ENCODE results near the gene CELF1. TPM values are rescaled to one million over a fixed set of nuclear protein-coding genes. Genes with fewer than 3 reads are reported as not detected.
"Not testable (repeated sequence)": the region's sequence is repeated elsewhere in the genome, so short reads cannot be mapped to it uniquely, and the experiment has no call there.

The CELF1 gene
- total RNA-seq, 1 donor = 142 TPM

DNA sequence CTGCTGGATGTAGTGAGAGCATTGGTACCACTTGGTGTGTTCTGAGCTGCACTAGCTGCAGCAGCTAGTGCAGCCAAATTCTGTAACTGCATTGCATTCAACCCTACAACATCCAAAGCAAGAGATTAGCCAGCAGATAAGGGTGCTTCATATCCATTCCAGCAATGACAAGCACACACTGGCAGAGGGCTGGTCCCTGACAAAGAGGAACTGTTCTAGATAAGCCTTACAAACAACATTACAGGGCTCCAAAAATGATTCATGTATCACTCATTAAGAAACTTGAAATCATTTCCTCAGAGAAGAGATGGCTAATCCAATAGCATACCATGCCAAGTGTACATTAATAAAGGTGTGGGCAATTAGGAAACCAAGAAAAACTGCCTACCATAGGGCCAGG, 75.6 kb downstream of the CELF1 start:
- Histone ChIP-seq H3K9me3 (ENCODE audit: low read depth, low read length) (no peaks in the 10 kb centered on the region), H3K4me1 (ENCODE audit: insufficient read depth, low read length) (no peaks in the 10 kb centered on the region), H3K4me3 (ENCODE audit: low read length) (no peak overlapping the region), H3K27me3 (ENCODE audit: insufficient read depth, low read length) (no peaks in the 10 kb centered on the region)

DNA sequence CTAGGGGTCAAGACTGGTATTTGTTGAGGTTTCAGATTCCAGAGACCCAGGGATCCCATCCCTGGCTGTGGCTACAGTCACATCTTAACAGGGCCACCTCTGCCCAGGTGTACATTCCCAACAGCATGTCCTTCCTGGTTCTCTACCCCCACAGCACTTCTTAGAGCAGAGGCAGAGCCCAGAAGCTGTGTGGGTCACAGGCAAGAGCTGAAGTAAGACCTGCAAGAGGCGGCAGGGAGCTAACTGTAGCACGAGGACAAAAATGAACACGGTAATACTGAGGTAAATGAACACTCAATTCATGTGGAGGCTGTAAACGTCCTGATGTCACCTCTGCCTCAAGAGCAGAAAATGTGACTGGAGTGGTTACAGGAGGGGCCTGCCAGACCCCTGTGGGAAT, 82.3 kb downstream of the CELF1 start:
- no peaks in the 10 kb centered on the region for H3K9me3 ChIP-seq (ENCODE audit: low read depth, low read length)
- H3K4me1 ChIP-seq (ENCODE audit: insufficient read depth, low read length) = no peaks in the 10 kb centered on the region
- no peaks in the 10 kb centered on the region for H3K27me3 ChIP-seq (ENCODE audit: insufficient read depth, low read length)
- H3K4me3 ChIP-seq (ENCODE audit: low read length) = no peak overlapping the region

DNA sequence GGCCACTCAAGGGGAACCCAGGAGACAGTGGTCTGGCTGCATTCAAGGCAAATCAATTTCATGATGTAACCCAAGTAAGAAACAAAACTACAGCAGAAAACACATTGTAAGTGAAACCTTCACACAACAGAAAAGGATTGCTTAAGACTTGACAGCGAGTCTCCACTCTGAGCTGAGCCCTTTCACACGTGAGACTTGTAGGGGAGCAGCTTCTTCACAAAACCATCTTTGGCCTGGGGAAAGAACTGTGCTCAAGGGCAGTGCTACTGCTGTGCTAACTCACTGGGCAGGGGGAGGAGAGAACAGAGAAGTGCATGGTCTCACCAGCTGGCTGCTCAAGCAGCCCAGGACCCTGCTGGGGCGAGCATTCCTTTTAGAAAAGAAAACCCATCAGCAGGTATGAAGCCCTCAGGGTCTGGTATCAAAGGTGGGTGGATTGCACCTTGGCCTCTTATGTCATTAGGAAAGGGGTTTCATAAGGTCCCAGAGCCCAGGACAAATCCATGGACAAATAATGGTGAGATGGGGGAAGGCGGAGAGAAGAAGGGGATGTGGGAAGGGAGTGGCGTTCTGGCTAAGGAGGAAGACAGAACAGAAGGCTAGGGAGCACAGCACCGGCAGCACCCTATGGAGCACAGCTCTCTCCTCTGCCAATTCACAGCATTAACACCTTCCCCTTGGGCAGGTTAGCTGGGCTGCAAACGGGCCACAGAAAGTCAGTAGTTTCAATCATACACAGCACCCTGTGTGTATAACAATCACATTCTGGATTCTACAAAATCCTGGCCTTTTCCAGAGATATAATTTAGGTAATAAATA, 83.4 kb downstream of the CELF1 start:
- H3K27me3 ChIP-seq (ENCODE audit: insufficient read depth, low read length) = no peaks in the 10 kb centered on the region

DNA sequence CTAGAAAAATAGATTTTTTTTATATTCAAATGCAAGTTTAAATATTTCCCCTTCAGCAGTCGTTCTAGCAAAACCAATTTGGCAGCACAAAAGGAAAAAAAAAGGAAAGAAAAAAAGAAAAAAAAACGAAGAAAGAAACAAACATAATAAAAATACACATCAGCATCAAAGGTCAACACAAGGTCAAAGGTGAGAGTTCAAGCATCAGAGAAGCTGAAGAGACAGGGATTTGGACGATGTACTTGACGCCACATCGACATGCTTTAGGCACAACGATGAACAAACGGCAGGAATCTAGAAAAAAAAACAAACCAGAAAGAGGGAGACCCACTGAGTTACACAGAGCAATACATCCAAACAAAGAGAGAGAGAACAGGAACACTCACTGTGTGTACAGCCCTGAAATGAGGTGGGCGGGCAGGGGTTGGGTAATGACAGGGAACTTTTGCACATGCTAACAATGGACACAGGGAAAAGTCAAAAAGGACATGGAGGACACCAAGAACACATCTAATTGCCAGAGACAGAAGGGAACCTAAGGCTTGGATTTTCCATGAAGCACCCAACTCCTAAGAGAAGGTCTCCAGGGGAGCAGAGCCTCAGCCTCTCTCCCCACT, 84.2 kb downstream of the CELF1 start:
- H3K4me3 ChIP-seq (ENCODE audit: low read length) = no peak overlapping the region
- H3K9me3 ChIP-seq (ENCODE audit: low read depth, low read length) = no peaks in the 10 kb centered on the region
- no peaks in the 10 kb centered on the region for H3K4me1 ChIP-seq (ENCODE audit: insufficient read depth, low read length)
- no peaks in the 10 kb centered on the region for H3K27me3 ChIP-seq (ENCODE audit: insufficient read depth, low read length)

More for the DNA sequence above, 83.4 kb downstream of the CELF1 start:
- no peaks in the 10 kb centered on the region for H3K4me1 ChIP-seq (ENCODE audit: insufficient read depth, low read length)
- H3K4me3 ChIP-seq (ENCODE audit: low read length) = no peak overlapping the region
- H3K9me3 ChIP-seq (ENCODE audit: low read depth, low read length) = no peaks in the 10 kb centered on the region

DNA sequence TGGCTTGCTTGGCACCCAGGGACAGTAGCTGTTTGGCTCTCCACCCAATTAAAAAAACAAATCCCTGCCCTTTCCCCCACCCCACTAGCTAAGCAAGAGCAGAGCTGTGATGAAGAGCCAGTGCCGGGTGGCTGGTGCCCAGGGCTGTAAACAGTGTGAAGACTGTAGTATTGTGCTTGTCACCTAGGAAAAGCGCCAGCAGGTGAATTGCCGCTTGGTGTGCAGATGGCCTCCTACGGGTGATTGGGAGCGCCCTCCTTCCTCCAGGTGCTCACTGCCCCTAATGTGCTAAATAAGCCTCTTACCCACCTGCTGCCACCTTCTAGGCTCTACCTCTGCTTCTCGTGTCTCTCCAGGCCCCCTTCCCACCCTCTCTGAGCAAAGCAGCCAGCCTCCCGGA, 85.6 kb downstream of the CELF1 start:
- Histone ChIP-seq H3K4me3 (ENCODE audit: low read length) (no peak overlapping the region), H3K9me3 (ENCODE audit: low read depth, low read length) (no peaks in the 10 kb centered on the region)

DNA sequence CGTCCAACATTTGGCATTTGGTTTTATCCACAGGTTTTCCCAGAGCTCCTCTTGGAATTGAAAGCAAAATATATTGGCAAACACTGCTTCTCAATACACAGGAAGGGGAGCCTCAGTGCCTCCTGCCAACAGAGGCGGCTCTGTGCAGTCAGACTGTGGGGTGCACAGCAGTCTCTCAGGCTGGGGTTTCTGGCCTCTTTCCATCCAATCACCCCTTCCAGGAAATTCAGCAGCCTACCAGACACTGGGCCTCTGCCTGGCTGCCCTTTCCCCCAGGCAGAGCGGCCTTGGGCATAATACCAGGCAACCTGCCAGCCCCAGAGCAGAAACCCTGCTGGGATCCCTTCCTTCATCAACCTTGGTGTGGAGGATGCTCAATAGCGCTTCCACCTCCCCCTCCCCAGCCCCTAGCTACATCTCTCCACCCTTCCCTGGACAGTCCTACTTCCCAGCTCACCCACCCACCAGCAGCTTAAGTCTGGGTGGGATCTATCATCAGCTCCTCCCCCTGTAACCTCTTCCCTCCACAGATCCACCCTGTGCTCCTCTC, 86.2 kb downstream of the CELF1 start:
- no peaks in the 10 kb centered on the region for H3K9me3 ChIP-seq (ENCODE audit: low read depth, low read length)
- H3K27me3 ChIP-seq (ENCODE audit: insufficient read depth, low read length) = no peaks in the 10 kb centered on the region
- H3K4me1 ChIP-seq (ENCODE audit: insufficient read depth, low read length) = no peaks in the 10 kb centered on the region
- H3K4me3 ChIP-seq (ENCODE audit: low read length) = no peak overlapping the region

More for the DNA sequence above, 85.6 kb downstream of the CELF1 start:
- no peaks in the 10 kb centered on the region for H3K27me3 ChIP-seq (ENCODE audit: insufficient read depth, low read length)
- no peaks in the 10 kb centered on the region for H3K4me1 ChIP-seq (ENCODE audit: insufficient read depth, low read length)

DNA sequence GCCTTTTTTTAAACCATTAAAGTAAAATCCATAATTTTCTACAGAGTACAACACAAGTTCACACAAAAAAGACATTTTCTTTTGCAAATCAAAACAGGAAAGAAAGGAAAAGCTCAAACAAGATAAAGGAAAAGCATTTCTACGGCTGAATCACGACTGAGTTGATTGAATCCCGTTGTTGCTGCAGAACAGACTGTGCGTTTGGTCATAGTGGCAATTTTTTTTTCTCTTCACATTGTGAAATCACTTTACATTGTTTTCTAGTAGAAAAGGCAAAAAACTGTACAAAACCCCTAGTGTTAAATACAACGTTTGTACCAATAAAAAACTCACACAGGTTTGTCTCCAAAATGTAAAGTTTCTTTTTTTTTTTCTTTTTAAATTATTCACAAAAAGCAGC, 86.7 kb downstream of the CELF1 start:
- Histone ChIP-seq H3K27me3 (ENCODE audit: insufficient read depth, low read length) (no peaks in the 10 kb centered on the region), H3K9me3 (ENCODE audit: low read depth, low read length) (no peaks in the 10 kb centered on the region), H3K4me1 (ENCODE audit: insufficient read depth, low read length) (no peaks in the 10 kb centered on the region), H3K4me3 (ENCODE audit: low read length) (no peak overlapping the region)

DNA sequence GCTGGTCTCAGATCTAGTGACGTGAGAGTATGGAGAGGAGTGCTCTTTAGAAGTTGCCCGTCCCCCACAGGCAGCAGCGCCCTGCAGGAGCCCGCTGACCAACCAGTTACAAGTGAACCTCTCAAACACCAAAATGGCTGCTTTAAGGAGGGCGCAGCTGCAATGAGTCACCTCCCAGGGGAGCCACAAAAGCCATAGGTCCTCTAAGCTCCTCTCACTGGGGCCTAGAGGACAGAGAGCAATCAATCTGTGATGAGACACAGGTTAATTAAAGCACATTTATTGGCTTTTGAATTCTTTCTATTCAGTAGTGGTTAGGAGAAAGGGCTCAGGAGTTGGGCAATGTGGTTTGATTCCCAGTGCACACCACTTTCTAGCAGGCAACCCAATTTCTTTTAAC, 88.4 kb downstream of the CELF1 start:
- no peaks in the 10 kb centered on the region for H3K9me3 ChIP-seq (ENCODE audit: low read depth, low read length)
- H3K4me3 ChIP-seq (ENCODE audit: low read length) = no peak overlapping the region
- no peaks in the 10 kb centered on the region for H3K27me3 ChIP-seq (ENCODE audit: insufficient read depth, low read length)
- no peaks in the 10 kb centered on the region for H3K4me1 ChIP-seq (ENCODE audit: insufficient read depth, low read length)

DNA sequence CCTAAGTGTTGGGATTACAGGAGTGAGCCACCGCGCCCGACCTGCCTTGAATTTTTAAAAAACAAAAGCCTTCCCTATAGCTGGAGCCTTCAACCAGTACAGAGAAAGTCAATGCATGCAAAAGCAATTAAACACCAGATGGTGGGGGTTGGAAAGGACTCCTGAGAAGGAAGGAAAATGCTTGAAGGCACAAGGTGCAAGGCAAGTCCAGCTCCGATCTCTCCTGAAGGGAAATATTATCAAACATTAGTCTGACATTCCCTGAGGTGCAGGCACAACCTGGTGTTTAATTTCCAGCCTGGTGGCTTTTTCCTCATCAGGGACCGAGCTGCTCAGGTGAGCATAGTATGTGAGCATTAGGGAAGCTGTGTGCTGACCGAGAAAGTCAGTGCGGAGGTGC, 91.1 kb downstream of the CELF1 start:
- no peaks in the 10 kb centered on the region for H3K4me1 ChIP-seq (ENCODE audit: insufficient read depth, low read length)
- H3K27me3 ChIP-seq (ENCODE audit: insufficient read depth, low read length) = no peaks in the 10 kb centered on the region
- H3K4me3 ChIP-seq (ENCODE audit: low read length) = no peak overlapping the region
- no peaks in the 10 kb centered on the region for H3K9me3 ChIP-seq (ENCODE audit: low read depth, low read length)

DNA sequence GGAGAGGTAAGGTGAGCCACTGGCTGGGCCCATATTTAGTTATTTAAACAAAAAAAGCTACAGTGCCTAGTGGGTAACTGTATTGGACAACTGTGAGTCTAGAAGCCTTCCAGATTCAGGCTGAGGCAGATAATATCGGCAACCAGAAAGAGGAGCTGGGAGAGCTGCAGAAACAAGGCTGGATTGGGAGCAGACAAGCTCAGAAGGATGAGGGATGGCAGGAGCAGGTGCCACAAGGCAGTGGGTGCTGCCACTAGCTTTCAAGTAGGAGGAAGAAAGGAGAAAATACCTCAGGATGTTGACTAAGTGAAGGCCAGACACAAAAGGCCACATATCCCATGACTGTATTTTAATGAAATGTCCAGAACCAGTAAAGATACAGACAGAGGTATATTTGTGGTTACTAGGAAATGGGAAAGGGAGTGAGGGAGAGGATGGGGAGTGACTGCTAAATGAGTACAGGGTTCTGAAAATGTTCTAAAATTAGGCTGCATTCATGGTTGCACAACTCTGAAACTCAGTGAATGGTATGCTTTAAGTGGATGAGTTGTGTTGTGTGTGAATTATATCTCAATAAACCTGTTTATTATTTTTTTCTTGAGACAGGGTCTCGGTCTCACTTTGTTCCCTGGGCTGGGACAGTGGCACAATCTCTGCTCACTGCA, 92.2 kb downstream of the CELF1 start:
- Histone ChIP-seq H3K4me3 (ENCODE audit: low read length) (no peak overlapping the region), H3K4me1 (ENCODE audit: insufficient read depth, low read length) (no peaks in the 10 kb centered on the region), H3K9me3 (ENCODE audit: low read depth, low read length) (no peaks in the 10 kb centered on the region), H3K27me3 (ENCODE audit: insufficient read depth, low read length) (no peaks in the 10 kb centered on the region)

DNA sequence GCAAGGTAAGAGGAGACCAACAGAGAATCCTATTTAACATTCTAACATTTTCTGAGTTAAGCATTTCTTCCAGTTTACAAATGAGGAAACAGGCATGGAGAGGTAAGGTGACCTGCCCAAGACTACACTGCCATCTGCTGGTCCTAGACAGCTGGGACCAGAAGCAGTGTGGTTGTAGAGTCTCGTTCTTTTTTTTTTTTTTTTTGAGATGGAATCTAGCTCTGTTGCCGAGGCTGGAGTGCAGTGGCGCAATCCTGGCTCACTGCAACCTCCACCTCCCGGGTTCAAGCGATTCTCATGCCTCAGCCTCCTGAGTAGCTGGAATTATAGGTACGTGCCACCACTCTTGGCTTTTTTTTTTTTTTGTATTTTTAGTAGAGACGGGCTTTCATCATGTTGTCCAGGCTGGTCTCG, 98.7 kb downstream of the CELF1 start:
- H3K4me1 ChIP-seq (ENCODE audit: insufficient read depth, low read length); H3K4me3 ChIP-seq (ENCODE audit: low read length); H3K27me3 ChIP-seq (ENCODE audit: insufficient read depth, low read length); H3K9me3 ChIP-seq (ENCODE audit: low read depth, low read length): not testable (repeated sequence)

DNA sequence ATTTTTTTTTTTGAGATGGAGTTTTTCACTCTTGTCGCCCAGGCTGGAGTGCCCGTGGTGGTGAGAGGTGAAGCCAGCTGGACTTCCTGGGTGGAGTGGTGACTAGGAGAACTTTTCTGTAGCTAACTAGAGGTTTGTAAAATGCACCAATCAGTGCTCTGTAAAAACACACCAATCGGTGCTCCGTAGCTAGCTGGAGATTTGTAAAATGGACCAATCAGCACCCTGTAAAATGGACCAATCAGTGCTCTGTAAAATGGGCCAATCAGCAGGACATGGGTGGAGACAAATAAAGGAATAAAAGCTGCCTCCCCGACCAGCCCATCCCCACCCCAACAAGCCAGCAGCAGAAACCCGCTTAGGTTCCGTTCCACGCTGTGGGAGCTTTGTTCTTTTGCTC, 99.6 kb downstream of the CELF1 start:
- H3K4me3 ChIP-seq (ENCODE audit: low read length) = no peak overlapping the region
- H3K27me3 ChIP-seq (ENCODE audit: insufficient read depth, low read length) = no peaks in the 10 kb centered on the region
- no peaks in the 10 kb centered on the region for H3K4me1 ChIP-seq (ENCODE audit: insufficient read depth, low read length)
- H3K9me3 ChIP-seq (ENCODE audit: low read depth, low read length) = no peaks in the 10 kb centered on the region

DNA sequence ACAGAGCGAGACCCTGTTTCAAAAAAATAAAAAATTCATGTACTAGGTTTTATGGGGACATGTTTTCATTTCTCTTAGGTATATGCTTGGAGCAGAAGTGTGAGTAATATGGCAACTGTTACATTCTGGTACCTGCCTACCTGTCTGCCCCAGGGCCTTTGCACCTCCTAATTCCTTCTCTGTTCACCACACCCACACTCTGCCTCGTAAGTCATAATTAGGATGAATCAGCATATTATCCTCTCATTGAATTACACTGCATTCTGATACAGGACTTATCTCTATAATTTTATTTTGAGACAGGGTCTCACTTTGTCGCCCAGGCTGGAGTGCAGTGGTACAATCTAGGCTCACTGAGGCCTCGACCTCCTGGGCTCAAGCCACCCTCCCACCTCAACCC, 100.9 kb downstream of the CELF1 start:
- Histone ChIP-seq H3K4me3 (ENCODE audit: low read length) (no peak overlapping the region), H3K27me3 (ENCODE audit: insufficient read depth, low read length) (no peaks in the 10 kb centered on the region), H3K4me1 (ENCODE audit: insufficient read depth, low read length) (no peaks in the 10 kb centered on the region), H3K9me3 (ENCODE audit: low read depth, low read length) (no peaks in the 10 kb centered on the region)

DNA sequence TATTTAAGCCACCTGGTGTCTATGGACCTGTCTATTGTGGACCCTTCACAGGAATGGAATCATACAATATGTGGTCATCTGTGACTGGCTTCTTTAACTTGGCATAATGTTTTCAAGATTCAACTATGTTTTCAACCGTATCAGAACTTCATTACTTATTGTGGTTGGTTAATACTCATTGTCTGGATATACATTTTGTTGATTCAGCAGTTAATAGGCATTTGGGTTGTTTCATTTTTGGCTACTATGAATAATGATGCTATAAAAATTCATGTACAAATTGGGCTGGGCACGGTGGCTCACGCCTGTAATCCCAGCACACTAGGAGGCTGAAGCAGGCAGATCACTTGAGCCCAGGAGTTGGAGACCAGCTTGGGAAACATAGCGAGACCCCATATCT, 101.5 kb downstream of the CELF1 start:
- no peak overlapping the region for H3K4me3 ChIP-seq (ENCODE audit: low read length)
- H3K27me3 ChIP-seq (ENCODE audit: insufficient read depth, low read length) = no peaks in the 10 kb centered on the region
- H3K4me1 ChIP-seq (ENCODE audit: insufficient read depth, low read length) = no peaks in the 10 kb centered on the region
- H3K9me3 ChIP-seq (ENCODE audit: low read depth, low read length) = no peaks in the 10 kb centered on the region

DNA sequence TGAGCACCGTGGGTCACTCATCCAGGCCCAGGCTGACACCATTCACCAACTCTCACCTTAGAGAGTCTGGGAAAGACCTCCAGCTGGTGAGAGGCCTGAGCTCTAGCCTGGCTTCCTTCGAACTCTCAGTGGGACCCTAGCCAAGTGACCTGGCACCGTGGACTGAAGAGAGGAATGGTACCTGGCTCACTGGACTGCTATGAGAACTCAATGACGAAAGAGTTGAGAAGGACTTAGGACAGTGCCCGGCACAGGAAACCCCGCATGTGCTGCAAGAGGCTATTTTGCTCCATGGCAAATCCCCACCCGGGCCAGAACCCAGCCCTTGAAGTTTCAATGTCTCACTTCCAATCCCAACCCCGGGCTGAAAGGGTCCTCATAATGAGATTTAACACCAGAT, 103.4 kb downstream of the CELF1 start:
- Histone ChIP-seq H3K4me3 (ENCODE audit: low read length) (no peak overlapping the region), H3K4me1 (ENCODE audit: insufficient read depth, low read length) (no peaks in the 10 kb centered on the region), H3K27me3 (ENCODE audit: insufficient read depth, low read length) (no peaks in the 10 kb centered on the region), H3K9me3 (ENCODE audit: low read depth, low read length) (no peaks in the 10 kb centered on the region)
